Natural killer cell (primary cell): ENCODE results near the gene WDR7. TPM values are rescaled to one million over a fixed set of nuclear protein-coding genes. Genes with fewer than 3 reads are reported as not detected.

Source experiments
- ATAC-seq, 3 donors: fragments of 150-1000 bp in 2 of 3; fragments of 200-7000 bp in 1 of 3; cut with Tn5 transposase; 1 replicate in 1 of 3; 2 replicates in 2 of 3; pipeline ENCODE4 v1.10.0; 2021; ENCODE audit warnings: mild to moderate bottlenecking in 2 of 3, moderate library complexity in 2 of 3
- DNase-seq, 2 donors: peaks; one replicate each; pipeline versions ENCODE4 v3.0.0 to v3.0.0-alpha.2; 2013 to 2021; ENCODE audit warnings: mixed read lengths in 1 of 2
- H3K27ac ChIP-seq: one replicate; pipeline ENCODE4 v1.5.1; 2013; ENCODE audit warnings: mild to moderate bottlenecking, low read length
- H3K27me3 ChIP-seq: one replicate; pipeline ENCODE4 v1.6.1; 2013; ENCODE audit warnings: low read length; ENCODE audit not compliant: control insufficient read depth, insufficient read depth
- H3K36me3 ChIP-seq: one replicate; pipeline ENCODE4 v1.6.1; 2013; ENCODE audit warnings: low read length; ENCODE audit not compliant: control insufficient read depth, insufficient read depth
- H3K4me1 ChIP-seq: one replicate; pipeline ENCODE4 v1.6.1; 2013; ENCODE audit warnings: low read length; ENCODE audit not compliant: control insufficient read depth, insufficient read depth
- H3K4me3 ChIP-seq: one replicate; pipeline ENCODE4 v1.5.1; 2013; ENCODE audit warnings: low read length
- H3K9me3 ChIP-seq: one replicate; pipeline ENCODE4 v1.6.1; 2013; ENCODE audit warnings: low read length; ENCODE audit not compliant: control insufficient read depth, insufficient read depth
- H3K27ac Mint-ChIP-seq, 2 donors: one replicate each; pipeline ENCODE4 v1.8.0; 2022; ENCODE audit warnings: mild to moderate bottlenecking in 2 of 2, mixed read lengths in 2 of 2, moderate library complexity in 1 of 2
- H3K27me3 Mint-ChIP-seq, 2 donors: one replicate each; pipeline ENCODE4 v1.8.0; 2022; ENCODE audit warnings: low read depth in 2 of 2, mixed read lengths in 2 of 2
- H3K36me3 Mint-ChIP-seq: one replicate; pipeline ENCODE4 v1.8.0; 2022; ENCODE audit warnings: mixed read lengths
- H3K4me1 Mint-ChIP-seq, 2 donors: one replicate each; pipeline ENCODE4 v1.8.0; 2022; ENCODE audit warnings: mixed read lengths in 2 of 2
- H3K4me3 Mint-ChIP-seq: one replicate; pipeline ENCODE4 v1.8.0; 2022; ENCODE audit warnings: mild to moderate bottlenecking, moderate library complexity, mixed read lengths
- H3K9me3 Mint-ChIP-seq, 2 donors: one replicate each; pipeline ENCODE4 v1.8.0; 2022; ENCODE audit warnings: mixed read lengths in 2 of 2
- WGBS: methylation state at CpG from one replicate; pipeline ENCODE4 v1.1.7; 2013; ENCODE audit warnings: missing lambda C conversion rate; ENCODE audit not compliant: insufficient coverage; 5-methylcytosine and 5-hydroxymethylcytosine counted together
- intact Hi-C: fragments of 100-400 bp; cut with micrococcal nuclease; formaldehyde crosslinking; loops from one replicate; pipeline ENCODE4 v1.14.2; 2022
- total RNA-seq, 4 donors: library from RNA; stranded (reverse); fragments of 120-200 nt in 1 of 4; gene quantifications; one replicate each; pipeline versions ENCODE4 v1.2.3 to v1.2.4, GENCODE V29; 2013 to 2022
- TF ChIP-seq, protein P1 (sequence below): fragments of 200-600 bp; IDR thresholded peaks from one replicate; pipeline ENCODE4 v1.8.0; 2022; ENCODE audit warnings: antibody characterized with exemption

The WDR7 gene
- total RNA-seq, 3 donors from 2014 or later (not counting 1 experiment from before 2014, with no cell fraction given) = 71.1 to 103 (median 77.3) TPM

DNA sequence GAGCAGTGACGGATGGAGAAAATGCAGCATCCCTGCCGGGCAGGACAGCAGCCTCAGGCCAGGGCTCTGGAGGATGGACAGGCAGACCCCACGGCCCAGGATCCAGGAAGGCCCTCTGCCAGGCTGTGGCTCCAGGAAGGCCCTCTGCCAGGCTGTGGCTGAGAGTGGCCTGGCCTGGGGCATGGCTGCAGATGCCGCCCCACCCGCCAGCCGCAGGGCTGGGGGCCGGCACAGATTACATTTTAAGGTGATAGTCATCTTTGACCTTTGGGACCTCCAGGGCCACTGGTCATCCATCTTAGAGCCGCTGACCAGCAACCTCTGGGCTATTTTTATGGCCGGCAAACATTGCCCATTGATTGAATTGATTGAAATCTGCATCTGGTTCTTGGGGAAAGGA lies 397.7 kb downstream of the WDR7 start:
- ATAC-seq = no peak

DNA sequence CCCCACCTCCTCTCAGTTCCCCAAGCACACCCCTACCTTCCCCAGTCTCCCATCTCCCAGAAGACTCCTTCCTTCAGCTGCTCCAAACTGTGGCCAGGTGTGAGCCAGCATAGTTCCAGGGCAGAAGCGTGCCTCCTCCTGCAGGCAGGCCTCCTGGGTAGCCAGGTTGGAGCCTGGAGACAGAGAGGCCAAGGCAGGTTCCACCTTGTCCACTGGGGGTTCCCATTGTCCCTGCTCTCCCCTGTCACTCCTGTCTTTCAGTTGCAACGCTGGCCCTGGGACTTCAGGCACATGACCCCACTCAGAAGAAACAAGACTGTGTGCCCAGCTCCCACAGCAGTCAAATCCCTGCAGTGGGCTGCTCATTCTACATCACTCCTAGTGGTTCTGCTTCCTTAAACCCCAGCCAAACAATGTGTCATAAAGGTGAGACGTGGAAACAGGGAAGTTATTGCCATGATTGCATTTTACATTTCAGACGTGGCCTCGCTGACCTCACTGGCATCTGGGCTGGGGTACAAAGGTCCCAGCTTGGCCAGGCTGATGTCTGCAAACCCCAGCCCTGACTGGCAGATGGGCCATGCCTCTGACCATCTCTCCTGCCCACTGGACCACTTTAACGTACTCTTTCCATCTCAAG lies 399.3 kb downstream of the WDR7 start:
- H3K27me3 ChIP-seq = no peaks in the 10 kb centered on the region
- H3K27ac ChIP-seq = no peak overlapping the region
- Mint-ChIP-seq H3K4me3 (no peak overlapping the region), H3K27ac (no peak overlapping the region), H3K36me3 (no peaks in the 10 kb centered on the region), H3K9me3 (peaks cover 0 to 2% of the 10 kb centered on the region in 2 donors), H3K4me1 (no peaks in the 10 kb centered on the region), H3K27me3 (peaks cover 0 to 1% of the 10 kb centered on the region in 2 donors)
- H3K4me1 ChIP-seq = no peaks in the 10 kb centered on the region
- TF ChIP-seq, protein P1, sequence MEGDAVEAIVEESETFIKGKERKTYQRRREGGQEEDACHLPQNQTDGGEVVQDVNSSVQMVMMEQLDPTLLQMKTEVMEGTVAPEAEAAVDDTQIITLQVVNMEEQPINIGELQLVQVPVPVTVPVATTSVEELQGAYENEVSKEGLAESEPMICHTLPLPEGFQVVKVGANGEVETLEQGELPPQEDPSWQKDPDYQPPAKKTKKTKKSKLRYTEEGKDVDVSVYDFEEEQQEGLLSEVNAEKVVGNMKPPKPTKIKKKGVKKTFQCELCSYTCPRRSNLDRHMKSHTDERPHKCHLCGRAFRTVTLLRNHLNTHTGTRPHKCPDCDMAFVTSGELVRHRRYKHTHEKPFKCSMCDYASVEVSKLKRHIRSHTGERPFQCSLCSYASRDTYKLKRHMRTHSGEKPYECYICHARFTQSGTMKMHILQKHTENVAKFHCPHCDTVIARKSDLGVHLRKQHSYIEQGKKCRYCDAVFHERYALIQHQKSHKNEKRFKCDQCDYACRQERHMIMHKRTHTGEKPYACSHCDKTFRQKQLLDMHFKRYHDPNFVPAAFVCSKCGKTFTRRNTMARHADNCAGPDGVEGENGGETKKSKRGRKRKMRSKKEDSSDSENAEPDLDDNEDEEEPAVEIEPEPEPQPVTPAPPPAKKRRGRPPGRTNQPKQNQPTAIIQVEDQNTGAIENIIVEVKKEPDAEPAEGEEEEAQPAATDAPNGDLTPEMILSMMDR = no peak
- H3K36me3 ChIP-seq = no peaks in the 10 kb centered on the region
- ATAC-seq (no peak), DNase-seq (no peak)
- intact Hi-C loops = no loop called here
- H3K4me3 ChIP-seq = no peak overlapping the region
- WGBS = 78% methylated on average over 6 of the region's 6 CpGs
- H3K9me3 ChIP-seq = no peaks in the 10 kb centered on the region

More for the DNA sequence above, 397.7 kb downstream of the WDR7 start:
- no peak overlapping the region for H3K27ac Mint-ChIP-seq
- Histone ChIP-seq H3K27ac (no peak overlapping the region), H3K4me3 (no peak overlapping the region), H3K36me3 (no peaks in the 10 kb centered on the region), H3K9me3 (no peaks in the 10 kb centered on the region), H3K4me1 (no peaks in the 10 kb centered on the region), H3K27me3 (no peaks in the 10 kb centered on the region)
- no peak overlapping the region for H3K4me3 Mint-ChIP-seq
- H3K4me1 Mint-ChIP-seq = no peaks in the 10 kb centered on the region
- intact Hi-C loops = no loop called here
- no peak for DNase-seq
- TF ChIP-seq, protein P1 = no peak
- peaks cover 0 to 2% of the 10 kb centered on the region in 2 donors for H3K9me3 Mint-ChIP-seq
- H3K27me3 Mint-ChIP-seq = peaks cover 1 to 4% of the 10 kb centered on the region in 2 donors
- H3K36me3 Mint-ChIP-seq = no peaks in the 10 kb centered on the region
- 81% methylated on average over 9 of the region's 9 CpGs for WGBS

DNA sequence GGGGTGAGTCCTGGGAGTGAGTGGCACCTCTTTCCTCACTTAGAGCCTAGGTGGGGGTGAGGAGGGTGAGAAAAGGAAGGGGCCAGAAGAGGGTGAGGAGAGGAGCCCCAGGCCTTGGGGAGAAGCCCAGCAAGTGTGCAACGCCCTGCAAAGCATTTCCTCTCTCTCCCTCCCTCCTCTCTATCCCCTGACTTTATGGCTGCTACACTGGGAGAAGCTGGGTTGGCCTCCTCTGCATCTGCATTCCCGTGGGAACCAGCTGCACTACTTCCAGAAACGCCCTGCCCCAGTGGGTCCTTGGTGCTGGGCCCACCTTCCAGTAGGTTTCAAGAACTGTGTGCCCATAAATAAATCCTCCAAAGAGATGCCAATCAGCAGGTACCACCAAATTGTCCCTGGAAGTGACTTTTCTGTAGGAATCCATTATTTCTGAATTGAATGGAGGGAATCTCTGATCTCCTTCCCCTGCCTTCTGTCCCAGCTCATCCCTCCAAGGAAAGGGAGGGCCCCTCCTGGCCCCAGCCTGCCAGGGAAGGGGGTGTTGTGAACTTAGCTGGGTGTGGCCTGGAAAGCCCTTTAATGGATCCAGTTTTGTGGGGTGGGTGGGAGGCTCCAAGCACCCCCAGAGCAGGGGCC lies 400.0 kb downstream of the WDR7 start:
- DNase-seq (no peak), ATAC-seq (no peak)
- Histone ChIP-seq H3K4me3 (no peak overlapping the region), H3K27me3 (no peaks in the 10 kb centered on the region), H3K27ac (no peak overlapping the region), H3K4me1 (no peaks in the 10 kb centered on the region), H3K36me3 (no peaks in the 10 kb centered on the region), H3K9me3 (no peaks in the 10 kb centered on the region)
- Mint-ChIP-seq H3K27me3 (peaks cover 0 to 7% of the 10 kb centered on the region in 2 donors), H3K36me3 (no peaks in the 10 kb centered on the region), H3K4me3 (no peak overlapping the region), H3K9me3 (no peaks in the 10 kb centered on the region), H3K4me1 (no peaks in the 10 kb centered on the region), H3K27ac (no peak overlapping the region)
- intact Hi-C loops = no loop called here
- 50% methylated on average over 3 of the region's 3 CpGs for WGBS
- TF ChIP-seq, protein P1 = no peak
